ENCODE data around the gene HS2ST1. TPM values are rescaled to one million over a fixed set of nuclear protein-coding genes. Genes with fewer than 3 reads are reported as not detected.

The HS2ST1 gene
- total RNA-seq, 1 experiment from 2014 or later, result 30.1 TPM

- Histone ChIP-seq H3K36me3 (ENCODE audit: control insufficient read depth in 1 of 2, insufficient read depth in 2 of 2, low read length in 2 of 2) (no peaks in the 10 kb centered on the region), H3K4me3 (replicated peaks in 1 of 2; ENCODE audit: low read depth in 1 of 2, low read length in 2 of 2) (no peak overlapping the region), H3K27ac (ENCODE audit: low read depth, low read length) (no peak overlapping the region), H3K9ac (ENCODE audit: low read length) (no peak overlapping the region), H2AFZ (ENCODE audit: low read depth, low read length, poor library complexity, severe bottlenecking) (no peak overlapping the region), H4K20me1 (ENCODE audit: insufficient read depth) (no peaks in the 10 kb centered on the region), H3K4me2 (ENCODE audit: low read length) (no peak overlapping the region), H3K9me2 (ENCODE audit: insufficient read depth) (no peaks in the 10 kb centered on the region), H3K27me3 (ENCODE audit: insufficient read depth, low read length) (no peaks in the 10 kb centered on the region), H3K9me3 (ENCODE audit: control insufficient read depth in 1 of 2, insufficient read depth in 1 of 2, low read depth in 1 of 2, low read length in 2 of 2) (no peaks in the 10 kb centered on the region), H3K79me2 (ENCODE audit: insufficient read depth, low read length) (no peaks in the 10 kb centered on the region), H3K4me1 (ENCODE audit: control insufficient read depth in 1 of 2, insufficient read depth in 2 of 2, low read length in 2 of 2) (no peaks in the 10 kb centered on the region)
- ATAC-seq, result no peak
- no TSS peak for BruUV-seq (replicated peaks)
- ChIA-PET RAD21 (ENCODE audit: low non-redundant PET in 1 of 2, low total read pairs in 2 of 2, uncharacterized antibody in 2 of 2, unreplicated experiment in 2 of 2) (no interaction called here), POLR2A (no interaction called here), CTCF (no interaction called here)
- TF ChIP-seq SP1 (IDR thresholded peaks at IDR 0.05; ENCODE audit: low read depth) (no peak), FOSL1 (IDR thresholded peaks at IDR 0.05; ENCODE audit: low read depth) (no peak), ATF3 (IDR thresholded peaks at IDR 0.05) (no peak), ZBTB33 (IDR thresholded peaks at IDR 0.05; ENCODE audit: extremely low read depth, insufficient replicate concordance, low read length) (no peak), ZNF274 (IDR thresholded peaks at IDR 0.05; ENCODE audit: low read depth, low read length) (no peak), EZH2 (IDR thresholded peaks at IDR 0.05) (no peak), POLR2AphosphoS5 (IDR thresholded peaks at IDR 0.05; ENCODE audit: low read depth, low read length) (no peak), CTCF (IDR thresholded peaks at IDR 0.05 in 2 of 3, conservative IDR thresholded peaks at IDR 0.05 in 1 of 3; ENCODE audit: borderline replicate concordance in 1 of 3, insufficient read depth in 1 of 3, low read depth in 2 of 3, low read length in 2 of 3) (no peak), ELF1 (IDR thresholded peaks at IDR 0.05; ENCODE audit: borderline replicate concordance, low read depth) (no peak), EZH2phosphoT487 (IDR thresholded peaks at IDR 0.05; ENCODE audit: borderline replicate concordance) (no peak)
- DNase-seq (ENCODE audit: low read depth, low spot score), result no peak
- intact Hi-C loops (cut with micrococcal nuclease), result no loop called here
Measured at GRCh38 chr1:87044424-87044823, 130.0 kb downstream of the HS2ST1 start.

Data from HCT116 (cell line).